Liver (tissue), 9 donors: ENCODE data around the gene NAGPA. TPM values are rescaled to one million over a fixed set of nuclear protein-coding genes. Genes with fewer than 3 reads are reported as not detected.

Experiments
- DNase-seq: peaks from one replicate; pipeline ENCODE4 v3.0.0-alpha.2; 2017; ENCODE audit warnings: low spot score
- H3K27ac ChIP-seq, 2 donors: one replicate each; pipeline ENCODE4 v1.7.0; 2013; ENCODE audit warnings: inconsistent platforms in 2 of 2, low read length in 2 of 2, control low read depth in 1 of 2, low read depth in 1 of 2, mild to moderate bottlenecking in 1 of 2
- H3K27me3 ChIP-seq, 4 donors: one replicate each; pipeline versions ENCODE4 v1.6.1 to v1.7.0; 2013; ENCODE audit warnings: low read length in 3 of 4, inconsistent platforms in 1 of 4, mild to moderate bottlenecking in 1 of 4, moderate library complexity in 1 of 4; ENCODE audit not compliant: control insufficient read depth in 4 of 4, insufficient read depth in 4 of 4
- H3K36me3 ChIP-seq, 4 donors: one replicate each; pipeline versions ENCODE4 v1.6.1 to v1.7.0; 2013; ENCODE audit warnings: low read length in 3 of 4, mild to moderate bottlenecking in 3 of 4, low read depth in 1 of 4, moderate library complexity in 1 of 4; ENCODE audit not compliant: control insufficient read depth in 4 of 4, insufficient read depth in 3 of 4
- H3K4me1 ChIP-seq, 4 donors: one replicate each; pipeline versions ENCODE4 v1.6.1 to v1.7.0; 2013; ENCODE audit warnings: low read length in 3 of 4, mild to moderate bottlenecking in 3 of 4, moderate library complexity in 1 of 4; ENCODE audit not compliant: control insufficient read depth in 4 of 4, insufficient read depth in 4 of 4
- H3K4me3 ChIP-seq, 3 donors: one replicate each; pipeline versions ENCODE4 v1.6.1 to v1.7.0; 2013; ENCODE audit warnings: low read length in 3 of 3, control low read depth in 1 of 3, low read depth in 1 of 3, mild to moderate bottlenecking in 1 of 3
- H3K9ac ChIP-seq, 2 donors: one replicate each; pipeline ENCODE4 v1.7.0; 2013; ENCODE audit warnings: low read length in 2 of 2, mild to moderate bottlenecking in 2 of 2, moderate library complexity in 2 of 2, control low read depth in 1 of 2, low read depth in 1 of 2
- H3K9me3 ChIP-seq, 4 donors: one replicate each; pipeline versions ENCODE4 v1.6.1 to v1.7.0; 2013; ENCODE audit warnings: low read length in 3 of 4; ENCODE audit not compliant: control insufficient read depth in 4 of 4
- ATF3 ChIP-seq: IDR thresholded peaks from 2 replicates; pipeline ENCODE4 v1.6.1; 2016; ENCODE audit warnings: antibody characterized with exemption
- EGR1 ChIP-seq, 2 donors: IDR thresholded peaks; 2 replicates each; pipeline ENCODE4 v1.6.1; 2016 to 2018; ENCODE audit warnings: antibody characterized with exemption in 2 of 2, low read depth in 2 of 2
- FOXA2 ChIP-seq: IDR thresholded peaks from 2 replicates; pipeline ENCODE4 v1.6.1; 2016; ENCODE audit warnings: antibody characterized with exemption
- GABPA ChIP-seq, 2 donors: IDR thresholded peaks in 1 of 2; conservative IDR thresholded peaks in 1 of 2; 2 replicates each; pipeline ENCODE4 v1.6.1; 2016; ENCODE audit warnings: antibody characterized with exemption in 2 of 2, mild to moderate bottlenecking in 1 of 2, moderate library complexity in 1 of 2
- HNF4A ChIP-seq, 2 donors: conservative IDR thresholded peaks; 2 replicates each; pipeline ENCODE4 v1.6.1; 2016; ENCODE audit warnings: antibody characterized with exemption in 2 of 2, mild to moderate bottlenecking in 2 of 2
- JUND ChIP-seq, 2 donors: IDR thresholded peaks; 2 replicates each; pipeline ENCODE4 v1.6.1; 2016; ENCODE audit warnings: antibody characterized with exemption in 2 of 2
- MAX ChIP-seq: IDR thresholded peaks from 2 replicates; pipeline ENCODE4 v1.6.1; 2016; ENCODE audit warnings: antibody characterized with exemption
- NR2F2 ChIP-seq: IDR thresholded peaks from 2 replicates; pipeline ENCODE4 v1.6.1; 2016; ENCODE audit warnings: antibody characterized with exemption
- RAD21 ChIP-seq, 2 donors: IDR thresholded peaks; 2 replicates each; pipeline ENCODE4 v1.6.1; 2016; ENCODE audit warnings: antibody characterized with exemption in 2 of 2, mild to moderate bottlenecking in 2 of 2
- REST ChIP-seq: IDR thresholded peaks from 2 replicates; pipeline ENCODE4 v1.6.1; 2016; ENCODE audit warnings: antibody characterized with exemption, mild to moderate bottlenecking
- RXRA ChIP-seq, 2 donors: IDR thresholded peaks; 2 replicates each; pipeline ENCODE4 v1.6.1; 2017 to 2018; ENCODE audit warnings: antibody characterized with exemption in 2 of 2, mild to moderate bottlenecking in 1 of 2
- SP1 ChIP-seq: IDR thresholded peaks from 2 replicates; pipeline ENCODE4 v1.6.1; 2018; ENCODE audit warnings: antibody characterized with exemption, mild to moderate bottlenecking
- TAF1 ChIP-seq: conservative IDR thresholded peaks from 2 replicates; pipeline ENCODE4 v1.6.1; 2016; ENCODE audit warnings: antibody characterized with exemption, mild to moderate bottlenecking
- YY1 ChIP-seq: IDR thresholded peaks from 2 replicates; pipeline ENCODE4 v1.6.1; 2016; ENCODE audit warnings: antibody characterized with exemption, mild to moderate bottlenecking
- WGBS: extraction: QIAGEN DNeasy Blood & Tissue Kit; methylation state at CpG from one replicate; pipeline ENCODE4 v1.1.7; 2013; 5-methylcytosine and 5-hydroxymethylcytosine counted together
- polyA plus RNA-seq, 2 donors: library from polyadenylated mRNA; stranded (reverse) in 1 of 2; unstranded in 1 of 2; fragments of 200-250 nt in 1 of 2; fragments of >200 nt in 1 of 2; fragmentation: Nextera tagmentation in 1 of 2; extraction: Ambion mirVana in 1 of 2; gene quantifications; one replicate each; pipeline versions ENCODE4 v1.2.1 to v1.2.3, GENCODE V29; 2013 to 2015
- total RNA-seq, 2 donors: library from RNA; depleted of rRNA; stranded (reverse); fragments of >200 nt; gene quantifications; one replicate each; pipeline ENCODE4 v1.2.3, GENCODE V29; 2014
- TF ChIP-seq, protein P1 (sequence below): IDR thresholded peaks from 2 replicates; pipeline ENCODE4 v1.6.1; 2016; ENCODE audit warnings: antibody characterized with exemption
- TF ChIP-seq, protein P2 (sequence below): fragments of 150-350 bp; IDR thresholded peaks from 2 replicates; pipeline ENCODE4 v1.5.1; 2017; ENCODE audit warnings: improper control_type of control experiment, low read depth, low read length; ENCODE audit not compliant: missing input control
- donor health status: healthy.
- donor health status: healthy.
- donor health status: healthy.
- donor health status: healthy.
- donor health status: healthy.

Gene NAGPA
- total and polyA plus RNA-seq, 4 donors = 5.4 to 13.4 (median 10.7) TPM

GRCh38 chr16:5031601-5032000 is 2.1 kb downstream of the NAGPA start:
- no peak for TF ChIP-seq REST
- TF ChIP-seq, protein P1, sequence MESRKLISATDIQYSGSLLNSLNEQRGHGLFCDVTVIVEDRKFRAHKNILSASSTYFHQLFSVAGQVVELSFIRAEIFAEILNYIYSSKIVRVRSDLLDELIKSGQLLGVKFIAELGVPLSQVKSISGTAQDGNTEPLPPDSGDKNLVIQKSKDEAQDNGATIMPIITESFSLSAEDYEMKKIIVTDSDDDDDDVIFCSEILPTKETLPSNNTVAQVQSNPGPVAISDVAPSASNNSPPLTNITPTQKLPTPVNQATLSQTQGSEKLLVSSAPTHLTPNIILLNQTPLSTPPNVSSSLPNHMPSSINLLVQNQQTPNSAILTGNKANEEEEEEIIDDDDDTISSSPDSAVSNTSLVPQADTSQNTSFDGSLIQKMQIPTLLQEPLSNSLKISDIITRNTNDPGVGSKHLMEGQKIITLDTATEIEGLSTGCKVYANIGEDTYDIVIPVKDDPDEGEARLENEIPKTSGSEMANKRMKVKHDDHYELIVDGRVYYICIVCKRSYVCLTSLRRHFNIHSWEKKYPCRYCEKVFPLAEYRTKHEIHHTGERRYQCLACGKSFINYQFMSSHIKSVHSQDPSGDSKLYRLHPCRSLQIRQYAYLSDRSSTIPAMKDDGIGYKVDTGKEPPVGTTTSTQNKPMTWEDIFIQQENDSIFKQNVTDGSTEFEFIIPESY = no peak
- TF ChIP-seq YY1 = no peak
- no peak for TF ChIP-seq TAF1
- TF ChIP-seq MAX = no peak
- TF ChIP-seq SP1 = no peak
- TF ChIP-seq, protein P2, sequence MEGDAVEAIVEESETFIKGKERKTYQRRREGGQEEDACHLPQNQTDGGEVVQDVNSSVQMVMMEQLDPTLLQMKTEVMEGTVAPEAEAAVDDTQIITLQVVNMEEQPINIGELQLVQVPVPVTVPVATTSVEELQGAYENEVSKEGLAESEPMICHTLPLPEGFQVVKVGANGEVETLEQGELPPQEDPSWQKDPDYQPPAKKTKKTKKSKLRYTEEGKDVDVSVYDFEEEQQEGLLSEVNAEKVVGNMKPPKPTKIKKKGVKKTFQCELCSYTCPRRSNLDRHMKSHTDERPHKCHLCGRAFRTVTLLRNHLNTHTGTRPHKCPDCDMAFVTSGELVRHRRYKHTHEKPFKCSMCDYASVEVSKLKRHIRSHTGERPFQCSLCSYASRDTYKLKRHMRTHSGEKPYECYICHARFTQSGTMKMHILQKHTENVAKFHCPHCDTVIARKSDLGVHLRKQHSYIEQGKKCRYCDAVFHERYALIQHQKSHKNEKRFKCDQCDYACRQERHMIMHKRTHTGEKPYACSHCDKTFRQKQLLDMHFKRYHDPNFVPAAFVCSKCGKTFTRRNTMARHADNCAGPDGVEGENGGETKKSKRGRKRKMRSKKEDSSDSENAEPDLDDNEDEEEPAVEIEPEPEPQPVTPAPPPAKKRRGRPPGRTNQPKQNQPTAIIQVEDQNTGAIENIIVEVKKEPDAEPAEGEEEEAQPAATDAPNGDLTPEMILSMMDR = no peak
- no peak for TF ChIP-seq JUND (IDR thresholded peaks at IDR 0.05)
- TF ChIP-seq FOXA2 = no peak
- TF ChIP-seq GABPA (IDR thresholded peaks at IDR 0.05 in 1 of 2, conservative IDR thresholded peaks at IDR 0.05 in 1 of 2) = no peak
- TF ChIP-seq RAD21 (IDR thresholded peaks at IDR 0.05) = no peak
- TF ChIP-seq HNF4A (conservative IDR thresholded peaks at IDR 0.05) = no peak
- no peak for TF ChIP-seq ATF3
- TF ChIP-seq RXRA (IDR thresholded peaks at IDR 0.05) = no peak
- no peak for TF ChIP-seq NR2F2
- TF ChIP-seq EGR1 (IDR thresholded peaks at IDR 0.05; ENCODE audit: low read depth in 2 of 2) = no peak
- Histone ChIP-seq H3K27me3 (no peaks in the 10 kb centered on the region), H3K4me1 (peaks cover 3 to 18% (median 16%) of the 10 kb centered on the region in 4 donors), H3K9me3 (no peaks in the 10 kb centered on the region), H3K4me3 (no peak overlapping the region), H3K36me3 (peaks cover 0 to 3% (median 2%) of the 10 kb centered on the region in 4 donors), H3K9ac (no peak overlapping the region), H3K27ac (no peak overlapping the region)
- DNase-seq = no peak
- 94% methylated on average over 7 of the region's 7 CpGs for WGBS
